CD4-positive, alpha-beta T cell treated with Interleukin-2 at 100 ng/mL for 4 hours (primary cell): ENCODE measurements around the gene EPSTI1.
"Not testable (repeated sequence)": the region's sequence is repeated elsewhere in the genome, so short reads cannot be mapped to it uniquely, and the experiment has no call there.

ENCODE experiments used
- DNase-seq: peaks from one replicate; pipeline ENCODE4 v3.0.0-alpha.2; 2020; ENCODE audit warnings: low spot score

Gene EPSTI1, protein sequence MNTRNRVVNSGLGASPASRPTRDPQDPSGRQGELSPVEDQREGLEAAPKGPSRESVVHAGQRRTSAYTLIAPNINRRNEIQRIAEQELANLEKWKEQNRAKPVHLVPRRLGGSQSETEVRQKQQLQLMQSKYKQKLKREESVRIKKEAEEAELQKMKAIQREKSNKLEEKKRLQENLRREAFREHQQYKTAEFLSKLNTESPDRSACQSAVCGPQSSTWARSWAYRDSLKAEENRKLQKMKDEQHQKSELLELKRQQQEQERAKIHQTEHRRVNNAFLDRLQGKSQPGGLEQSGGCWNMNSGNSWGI

GRCh38 chr13:42991898-42992763 is at the start of gene EPSTI1:
TSS of gene EPSTI1 (minus strand) at chr13:42992241. CDS start at chr13:42992165, 76 bp downstream.
- DNase-seq = peak; percentile 78

DNA sequence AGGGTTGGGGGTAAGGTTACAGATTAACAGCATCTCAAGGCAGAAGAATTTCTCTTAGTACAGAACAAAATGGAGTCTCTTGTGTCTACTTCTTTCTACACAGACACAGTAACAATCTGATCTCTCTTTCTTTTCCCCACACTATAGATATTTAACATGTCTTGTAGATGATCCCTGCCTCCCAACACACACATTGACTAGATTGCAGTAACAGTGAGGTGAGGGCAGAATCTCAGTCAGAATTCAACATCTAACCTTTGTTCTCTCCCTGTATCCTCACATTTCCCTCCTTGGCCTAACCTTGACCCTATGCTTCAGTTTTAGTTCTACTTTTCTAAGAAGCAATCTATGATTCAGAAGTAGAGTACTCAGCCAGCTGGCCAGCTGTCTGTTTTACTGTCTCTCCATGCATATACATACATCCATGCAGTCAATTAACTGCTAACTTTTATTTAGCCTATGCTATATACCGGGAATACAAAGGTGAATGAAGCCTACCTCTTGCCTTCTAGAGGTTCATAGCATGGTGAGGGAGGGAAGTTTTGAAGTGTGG is 49.4 kb upstream of the EPSTI1 start:
- no peak for DNase-seq

DNA sequence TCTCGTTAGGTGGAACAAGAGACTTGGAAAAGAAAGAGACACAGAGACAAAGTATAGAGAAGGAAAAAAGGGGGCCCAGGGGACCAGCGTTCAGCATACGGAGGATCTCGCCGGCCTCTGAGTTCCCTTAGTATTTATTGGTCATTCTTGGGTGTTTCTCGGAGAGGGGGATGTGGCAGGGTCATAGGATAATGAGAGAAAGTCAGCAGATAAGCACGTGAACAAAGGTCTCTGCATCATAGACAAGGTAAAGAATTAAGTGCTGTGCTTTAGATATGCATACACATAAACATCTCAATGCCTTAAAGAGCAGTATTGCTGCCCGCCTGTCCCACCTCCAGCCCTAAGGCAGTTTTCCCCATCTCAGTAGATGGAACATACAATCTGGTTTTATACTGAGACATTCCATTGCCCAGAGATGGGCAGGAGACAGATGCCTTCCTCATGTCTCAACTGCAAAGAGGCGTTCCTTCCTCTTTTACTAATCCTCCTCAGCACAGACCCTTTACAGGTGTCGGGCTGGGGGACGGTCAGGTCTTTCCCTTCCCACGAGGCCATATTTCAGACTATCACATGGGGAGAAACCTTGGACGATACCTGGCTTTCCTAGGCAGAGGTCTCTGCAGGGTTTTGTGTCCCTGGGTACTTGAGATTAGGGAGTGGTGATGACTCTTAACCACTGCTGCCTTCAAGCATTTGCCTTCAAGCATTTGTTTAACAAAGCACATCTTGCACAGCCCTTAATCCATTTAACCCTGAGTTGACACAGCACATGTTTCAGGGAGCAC is 48.7 kb upstream of the EPSTI1 start:
- DNase-seq = not testable (repeated sequence)

- DNase-seq = no peak
Measured at GRCh38 chr13:43039966-43040365, 47.9 kb upstream of the EPSTI1 start.

DNA sequence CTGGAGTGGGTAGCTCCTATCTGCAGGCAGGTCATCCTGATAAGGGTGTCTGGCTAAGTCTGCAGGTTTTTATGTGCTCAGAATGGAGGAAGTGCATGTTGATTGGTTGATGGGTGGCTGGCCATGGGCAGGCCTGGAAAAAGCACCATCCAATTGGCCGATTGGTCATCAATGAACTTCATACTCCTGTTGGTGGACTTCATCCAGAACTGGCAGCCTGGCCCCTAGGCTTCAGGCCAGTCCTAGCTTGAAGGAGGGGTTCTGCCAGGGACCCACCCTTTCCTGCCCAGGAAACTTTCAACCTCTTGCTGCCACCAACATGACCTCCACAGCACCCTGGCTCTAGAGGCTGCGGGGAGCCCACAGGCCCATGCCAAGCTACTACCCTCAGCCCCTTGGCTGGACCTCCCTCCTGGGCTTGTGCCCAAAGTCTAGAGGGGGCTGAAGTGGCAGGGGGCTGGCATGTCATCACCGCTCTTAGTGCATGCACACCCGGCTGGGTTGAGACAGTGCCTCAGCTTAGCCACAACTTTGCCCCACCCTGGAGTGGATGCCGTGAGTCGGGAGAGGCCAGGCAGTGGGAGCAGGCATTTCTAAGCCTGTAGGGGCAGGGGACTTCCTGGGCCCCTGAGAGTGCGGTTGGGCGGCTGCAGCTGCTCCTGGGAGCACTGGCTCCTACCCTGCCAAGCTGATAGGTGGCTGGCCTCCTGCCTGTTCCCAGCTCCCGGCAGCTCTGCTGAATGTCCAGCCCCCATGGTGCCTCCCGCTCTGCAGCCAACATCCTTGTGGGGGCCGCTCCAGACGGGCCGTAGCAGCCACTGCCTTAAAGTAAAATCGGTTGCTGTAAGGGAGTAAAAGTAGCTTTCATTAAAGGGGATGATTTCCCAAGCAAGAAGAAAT is 44.6 kb upstream of the EPSTI1 start:
- no peak for DNase-seq

DNA sequence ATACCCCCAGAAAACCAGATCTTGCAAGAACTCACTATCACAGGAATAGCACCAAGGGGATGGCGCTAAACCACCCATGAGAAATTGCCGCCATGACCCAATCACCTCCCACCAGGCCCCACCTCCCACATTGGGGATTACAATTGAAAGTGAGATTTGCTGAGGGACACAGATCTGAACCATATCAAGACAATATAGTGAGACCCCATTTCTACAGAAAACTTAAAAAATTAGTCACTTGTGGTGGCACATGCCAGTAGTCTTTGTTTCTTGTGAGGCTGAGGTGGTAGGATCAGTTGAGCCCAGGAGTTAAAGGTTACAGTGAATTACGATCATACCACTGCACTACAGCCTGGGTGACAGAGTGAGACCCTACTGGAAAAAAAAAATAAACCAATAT is 41.0 kb upstream of the EPSTI1 start:
- DNase-seq = no peak

DNA sequence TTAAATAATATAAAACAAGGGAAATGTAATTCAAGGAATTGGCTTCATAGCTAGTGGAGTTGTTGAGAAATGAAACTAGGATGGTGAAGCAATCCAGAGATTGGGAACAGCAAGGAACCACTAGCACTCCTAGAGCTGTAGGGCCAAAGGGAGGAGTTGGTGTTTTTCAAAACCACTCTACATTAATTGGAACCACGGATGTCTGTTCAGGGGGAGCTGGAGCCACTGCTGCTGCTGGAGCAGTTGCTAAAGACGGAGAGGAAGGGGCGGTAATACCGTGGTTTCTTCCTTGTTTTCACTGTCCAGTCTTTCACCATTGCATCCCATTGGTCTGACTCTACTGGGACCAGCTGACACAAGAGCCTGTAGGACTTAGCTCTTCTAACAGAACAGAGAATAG is 39.8 kb upstream of the EPSTI1 start:
- no peak for DNase-seq

DNA sequence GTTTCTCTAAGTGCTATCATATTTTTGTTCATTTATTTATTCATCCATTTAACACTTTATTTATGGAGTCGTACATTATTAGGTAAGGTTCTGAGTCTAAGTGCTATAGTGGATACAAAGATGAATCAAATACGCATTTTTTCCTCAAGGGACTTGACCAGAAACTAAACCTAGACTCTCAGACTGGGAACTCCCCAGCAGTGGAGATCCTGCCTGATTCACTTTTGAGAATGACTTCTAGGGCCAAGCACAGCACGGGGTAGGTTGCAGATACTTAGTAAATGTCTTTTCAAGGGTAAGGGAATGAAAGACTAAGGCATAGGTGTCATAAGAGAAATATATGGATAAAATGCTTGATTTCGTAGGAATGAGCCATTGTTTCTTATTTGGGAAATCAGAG is 38.5 kb upstream of the EPSTI1 start:
- no peak for DNase-seq

DNA sequence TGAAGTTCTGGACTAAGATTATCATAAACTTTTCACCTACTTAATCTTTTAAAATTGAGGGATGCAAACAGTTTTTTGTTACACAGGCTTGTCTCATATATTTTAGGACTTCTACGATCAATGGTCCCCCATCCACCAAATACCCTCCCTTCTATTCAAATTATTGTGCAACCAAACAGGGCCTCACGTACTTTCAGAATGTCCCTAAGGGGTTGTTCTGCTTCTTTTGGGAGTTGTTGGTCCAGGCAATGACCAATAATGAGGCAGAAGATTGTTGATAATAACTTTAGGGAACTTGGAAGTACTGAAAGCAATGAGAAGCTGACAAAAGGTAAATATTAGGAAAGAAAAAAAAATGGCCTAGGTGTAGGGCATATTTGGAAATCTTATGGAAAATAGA is 34.2 kb upstream of the EPSTI1 start:
- no peak for DNase-seq

GRCh38 chr13:43023289-43023963 is 31.4 kb upstream of the EPSTI1 start, which contains the start of gene DNAJC15:
TSS of gene DNAJC15 (plus strand) at chr13:43023586. CDS start at chr13:43023627, 41 bp downstream.
- DNase-seq = peak; percentile 85

- DNase-seq = no peak
Measured at GRCh38 chr13:43022934-43023288, 30.9 kb upstream of the EPSTI1 start.

- DNase-seq = no peak
Measured at GRCh38 chr13:43021926-43022670, 30.1 kb upstream of the EPSTI1 start.

DNA sequence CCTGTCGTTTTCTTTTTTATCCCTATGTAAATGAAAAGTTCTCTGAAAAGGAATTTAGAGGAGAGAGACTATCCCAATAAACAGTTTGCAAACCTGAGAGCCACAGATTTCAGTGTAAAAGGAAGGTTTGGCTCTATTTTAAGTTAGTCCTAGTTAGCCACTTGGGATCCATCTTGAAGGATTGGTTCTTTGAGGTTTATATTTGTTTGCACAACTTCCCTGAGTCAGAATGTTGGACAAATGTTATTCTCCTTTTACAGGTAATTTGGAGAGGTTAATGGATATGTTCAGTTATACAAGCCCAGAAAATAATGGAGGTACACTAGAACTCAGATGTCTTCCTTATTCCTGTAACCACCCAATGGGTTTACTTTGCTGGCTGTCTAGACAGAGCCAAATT is 28.8 kb upstream of the EPSTI1 start:
- DNase-seq = no peak

GRCh38 chr13:43019811-43020210 is 27.8 kb upstream of the EPSTI1 start:
- no peak for DNase-seq

DNA sequence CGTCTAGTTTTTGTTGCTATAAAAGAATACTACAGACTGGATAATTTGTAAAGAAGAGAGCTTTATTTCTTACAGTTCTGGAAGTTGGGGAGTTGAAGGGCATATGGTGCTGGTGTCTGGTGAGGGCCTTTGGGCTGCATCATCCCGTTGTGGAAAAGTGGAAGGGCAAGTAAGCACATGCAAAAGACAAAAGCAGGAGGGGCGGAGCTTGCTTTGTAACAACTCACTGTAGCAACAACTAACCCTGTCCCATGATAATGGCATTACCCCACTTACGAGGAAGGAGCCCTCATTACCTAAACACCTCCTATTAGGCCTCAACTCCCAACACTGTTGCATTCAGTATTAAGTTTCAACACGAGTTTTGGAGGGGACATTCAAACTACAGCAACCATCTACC is 24.2 kb upstream of the EPSTI1 start:
- DNase-seq = no peak

GRCh38 chr13:43014162-43014561 is 22.1 kb upstream of the EPSTI1 start:
- DNase-seq = no peak

DNA sequence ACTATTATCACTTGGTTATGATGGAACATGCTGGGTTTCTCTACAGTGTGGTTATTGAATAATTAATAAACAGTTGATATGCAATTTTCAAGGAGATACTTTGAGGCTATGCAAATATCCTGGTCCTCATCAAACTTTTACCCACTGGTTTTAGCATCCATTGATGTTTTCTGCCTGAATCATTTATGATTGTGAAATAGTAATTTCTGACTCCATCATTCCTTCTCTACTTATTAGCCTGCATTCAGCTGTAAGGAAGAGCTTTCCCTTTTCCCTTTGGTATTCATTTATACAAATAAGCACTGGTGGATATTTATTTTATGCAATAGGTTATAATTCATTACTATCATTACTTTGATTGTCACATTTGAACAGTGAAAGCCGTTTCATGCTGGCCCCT is 17.5 kb upstream of the EPSTI1 start:
- DNase-seq = no peak

- no peak for DNase-seq
Measured at GRCh38 chr13:43008596-43008995, 16.6 kb upstream of the EPSTI1 start.

GRCh38 chr13:43006893-43007631 is 15.0 kb upstream of the EPSTI1 start:
- DNase-seq = no peak
